Myocyte (in vitro differentiated cells): ENCODE data around the gene DNAH1. TPM values are rescaled to one million over a fixed set of nuclear protein-coding genes. Genes with fewer than 3 reads are reported as not detected.
A peak's percentile ranks its signal among the peaks of the same experiment; 100 is the strongest.

Experiments
- DNase-seq: peaks from one replicate; pipeline ENCODE4 v3.0.0-alpha.2; 2012; ENCODE audit warnings: low read depth
- total RNA-seq: library from RNA; depleted of rRNA; stranded (reverse); fragments of >200 nt; gene quantifications from 2 replicates; pipeline ENCODE4 v1.2.3, GENCODE V29; 2014

DNAH1 gene
- total RNA-seq, 1 donor from 2014 or later, result 1.9 TPM

- no peak for DNase-seq
Observed at GRCh38 chr3:52432225-52432624, 116.1 kb downstream of the DNAH1 start.

DNA sequence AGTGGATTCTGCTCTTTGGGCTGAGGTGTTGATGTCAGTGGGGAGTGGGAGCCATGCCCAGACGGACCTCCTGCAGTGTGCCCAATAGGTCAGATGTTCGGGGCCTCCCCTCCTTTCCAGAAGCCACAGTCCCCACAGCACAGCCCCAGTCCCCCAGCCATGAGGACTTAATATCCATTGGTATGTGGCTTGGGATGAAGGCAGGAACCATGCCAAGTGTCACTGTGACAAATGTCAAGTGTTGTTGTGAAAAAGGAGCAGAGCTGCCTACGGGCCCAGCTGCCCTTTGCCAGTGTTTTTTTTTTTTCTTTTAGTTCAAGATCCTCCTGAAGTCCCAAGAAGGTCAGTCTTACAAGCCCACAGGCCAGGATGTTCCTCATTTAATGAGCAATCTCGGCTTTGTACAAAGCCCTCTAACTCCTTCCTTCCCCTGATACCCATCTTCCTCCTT is 116.6 kb downstream of the DNAH1 start:
- peak; percentile 64 for DNase-seq

DNA sequence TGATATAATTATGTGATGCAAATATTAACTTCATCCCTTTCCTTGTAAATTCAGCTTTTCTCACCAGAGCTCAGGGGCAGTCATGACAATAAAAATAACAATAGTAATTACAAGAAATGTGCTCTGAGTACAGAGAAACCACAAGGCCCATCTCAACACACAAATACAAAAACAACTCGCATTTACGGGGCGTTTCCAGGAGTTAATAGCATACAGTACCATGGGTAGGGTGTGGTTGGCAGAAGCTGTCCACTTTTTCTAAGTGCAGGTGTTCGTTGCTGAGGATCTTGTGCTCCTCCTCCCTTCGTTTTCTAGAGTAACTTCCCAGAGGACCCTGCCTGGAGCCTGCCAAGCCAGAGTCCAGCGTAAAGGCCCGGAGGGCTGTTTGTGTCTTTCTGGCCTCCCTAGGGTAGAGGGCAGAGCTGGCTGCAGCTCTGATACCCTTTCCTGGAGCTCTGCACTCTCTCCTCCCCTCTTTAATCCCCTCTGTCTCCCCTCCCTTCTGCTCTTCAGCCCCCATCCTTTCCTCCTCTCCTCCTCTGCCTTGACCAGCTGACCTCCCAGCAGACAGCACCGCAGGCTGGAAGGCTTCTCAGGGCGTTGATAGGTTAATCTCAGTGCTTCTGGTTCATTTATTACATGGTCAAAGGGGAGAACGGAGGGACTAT is 117.3 kb downstream of the DNAH1 start:
- DNase-seq, result no peak

- DNase-seq, result no peak
Observed at GRCh38 chr3:52433996-52434479, 117.9 kb downstream of the DNAH1 start.

DNA sequence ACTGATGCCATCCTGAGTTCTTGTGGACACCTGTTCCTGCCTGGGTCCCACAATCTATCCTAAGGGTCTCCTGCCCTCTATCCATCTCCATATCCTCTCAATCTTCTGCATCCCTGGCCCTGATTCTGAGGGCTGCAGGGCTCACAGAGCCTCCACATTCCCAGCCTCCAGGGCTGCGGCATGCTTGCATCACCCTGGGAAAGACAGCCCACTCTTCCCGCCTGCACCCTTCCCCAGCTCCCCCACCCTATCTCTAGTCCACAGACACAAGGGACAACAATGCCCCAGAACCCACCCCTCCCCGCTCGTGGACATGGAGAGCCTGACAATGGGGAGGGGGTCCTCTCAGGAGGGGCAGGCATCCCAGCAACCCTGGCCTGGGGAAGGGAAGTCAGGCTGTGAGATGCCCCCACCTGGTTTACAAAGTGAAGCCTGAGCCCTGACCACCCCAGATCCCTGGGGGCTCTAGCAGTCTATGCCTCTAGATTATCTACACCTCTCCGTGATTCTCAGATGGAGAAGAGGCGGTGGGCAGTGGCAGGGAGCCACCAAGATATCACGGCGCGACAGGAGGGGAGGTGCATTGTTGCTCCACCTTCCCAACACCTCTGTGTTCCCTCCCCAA is 118.5 kb downstream of the DNAH1 start:
- DNase-seq, result no peak

DNA sequence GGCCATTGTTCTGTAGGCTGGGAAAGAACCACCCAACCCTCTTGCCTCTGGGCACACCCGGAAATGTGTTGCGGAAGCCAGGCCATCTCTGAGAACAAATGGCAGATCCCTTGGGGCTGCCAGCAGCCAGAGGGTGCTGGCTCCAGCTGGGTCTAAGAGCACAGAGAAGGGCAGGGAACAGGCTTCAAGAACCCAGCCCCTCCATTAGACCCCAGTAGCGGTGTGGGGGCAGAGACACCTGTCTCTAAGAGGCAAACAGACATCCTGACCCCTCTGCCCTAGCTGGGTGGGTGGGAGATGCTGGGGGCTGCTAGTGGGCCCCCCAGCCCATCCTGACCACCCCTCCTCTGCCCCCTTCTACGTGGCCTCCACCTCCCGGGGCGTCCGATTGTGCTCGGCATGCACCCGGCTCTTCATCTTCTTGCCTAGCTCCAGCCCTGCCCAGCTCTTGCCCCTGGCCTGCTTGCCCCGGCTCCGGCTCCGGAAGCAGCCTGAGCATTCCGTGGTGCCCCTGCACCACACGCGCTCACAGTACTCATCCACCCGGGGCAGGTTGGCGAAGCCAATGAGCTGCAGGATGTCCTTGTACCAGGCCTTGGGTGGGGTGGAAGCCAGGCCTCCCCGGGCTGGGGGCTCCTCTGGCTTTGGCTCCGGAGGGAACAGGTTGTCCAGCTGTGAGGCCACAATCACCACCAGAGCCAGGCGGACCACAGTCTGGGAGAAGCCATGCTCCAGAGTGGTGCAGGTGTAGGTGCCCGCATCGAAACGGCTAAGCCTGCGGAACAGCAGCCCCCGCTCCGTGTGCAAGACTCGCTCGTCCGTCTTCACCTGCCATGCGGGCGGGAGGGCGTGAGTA is 119.4 kb downstream of the DNAH1 start:
- DNase-seq, result no peak

- DNase-seq, result peak; percentile 83
Observed at GRCh38 chr3:52436500-52437149, 120.5 kb downstream of the DNAH1 start.

- no peak for DNase-seq
Observed at GRCh38 chr3:52437326-52438103, 121.4 kb downstream of the DNAH1 start.

DNA sequence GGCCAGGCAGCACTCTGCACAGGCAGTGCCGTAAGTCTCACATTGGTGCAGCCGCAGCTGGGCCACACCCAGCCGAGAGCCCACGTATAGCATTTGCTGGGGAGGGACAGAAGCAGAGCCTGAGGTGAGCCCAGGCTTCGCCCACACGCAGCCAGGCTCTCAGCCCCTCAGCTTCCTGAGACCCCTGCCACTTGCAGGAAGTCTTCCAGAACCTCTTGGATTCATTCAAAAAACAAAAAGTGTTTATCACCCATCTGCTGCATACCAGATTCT is 121.9 kb downstream of the DNAH1 start:
- DNase-seq, result no peak

GRCh38 chr3:52438579-52439425 is 122.7 kb downstream of the DNAH1 start:
- no peak for DNase-seq

- DNase-seq, result no peak
Observed at GRCh38 chr3:52439426-52440248, 123.5 kb downstream of the DNAH1 start.

DNA sequence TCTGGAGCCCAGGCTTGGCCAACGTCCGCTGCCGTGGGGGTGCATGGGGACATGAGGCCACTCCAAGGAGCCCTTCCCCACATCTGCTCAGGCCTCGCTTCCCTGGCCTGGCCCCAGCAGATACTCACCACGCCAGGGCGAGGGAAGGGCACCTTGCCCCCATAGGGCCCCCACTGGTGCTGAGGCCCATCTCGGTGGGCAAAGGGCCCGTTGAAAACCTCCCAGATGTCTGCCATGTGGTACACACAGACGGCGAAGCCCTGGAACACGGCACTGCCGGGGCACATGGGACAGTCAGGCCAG is 124.1 kb downstream of the DNAH1 start:
- DNase-seq, result no peak

DNA sequence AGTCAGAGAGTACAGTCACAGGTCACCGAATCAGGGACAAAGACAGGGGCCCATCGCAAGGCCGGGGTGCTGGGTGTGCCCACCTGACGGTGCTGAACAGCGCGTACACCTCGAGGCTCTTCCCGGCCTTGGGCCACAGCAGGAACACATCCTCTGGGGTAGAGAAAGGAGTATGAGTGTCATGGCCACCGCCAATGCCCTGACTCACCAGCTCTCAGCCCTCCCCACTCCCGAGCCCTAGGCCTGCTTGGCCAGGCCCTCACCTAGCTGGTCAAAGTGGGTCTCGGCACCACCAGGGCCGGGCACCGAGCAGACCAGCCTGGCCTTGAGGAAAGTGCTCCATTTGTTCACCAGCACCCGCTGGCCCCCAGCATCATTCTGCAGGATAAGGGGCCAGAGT is 124.6 kb downstream of the DNAH1 start:
- no peak for DNase-seq

DNA sequence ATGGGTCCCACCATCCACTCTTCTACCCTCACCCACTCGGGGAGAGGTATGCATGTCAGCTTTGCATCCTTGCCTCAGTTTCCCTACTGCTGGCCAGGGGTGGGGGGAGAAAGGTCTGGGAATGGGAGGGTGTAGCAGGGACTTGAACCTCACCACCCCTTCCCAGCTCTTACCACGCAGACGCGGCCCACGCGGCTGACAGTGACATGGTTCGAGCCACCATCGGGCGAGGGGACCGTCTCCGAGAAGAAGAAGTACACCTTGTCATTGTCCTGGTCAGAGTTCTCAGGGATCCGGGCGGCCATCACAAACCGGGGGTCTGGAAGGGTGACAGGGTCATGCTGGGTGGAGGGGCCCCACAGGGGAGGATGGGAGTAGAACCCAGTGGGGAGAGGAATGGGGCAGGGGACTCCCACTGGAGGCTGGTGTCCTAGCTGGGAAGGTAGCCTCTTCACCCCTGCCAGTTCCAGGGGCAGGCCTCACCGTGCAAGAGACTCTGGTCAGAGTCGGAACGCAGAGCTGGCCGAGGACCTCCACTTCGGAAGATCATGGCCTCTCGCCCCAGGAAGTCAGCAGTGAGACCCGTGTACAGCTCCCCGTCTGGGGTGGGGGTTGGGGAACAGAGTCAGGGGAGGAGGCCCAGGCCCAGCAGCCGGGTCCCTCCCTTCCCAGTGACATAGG is 125.1 kb downstream of the DNAH1 start:
- DNase-seq, result no peak

GRCh38 chr3:52441772-52442332 is 125.7 kb downstream of the DNAH1 start:
- DNase-seq, result no peak

GRCh38 chr3:52442409-52443267 is 126.5 kb downstream of the DNAH1 start:
- no peak for DNase-seq

GRCh38 chr3:52443268-52443610 is 127.1 kb downstream of the DNAH1 start:
- DNase-seq, result no peak
